ENCODE results near the gene GHR. TPM values are rescaled to one million over a fixed set of nuclear protein-coding genes. Genes with fewer than 3 reads are reported as not detected.

The GHR gene
- total RNA-seq, 1 experiment from 2014 or later: not detected

DNA sequence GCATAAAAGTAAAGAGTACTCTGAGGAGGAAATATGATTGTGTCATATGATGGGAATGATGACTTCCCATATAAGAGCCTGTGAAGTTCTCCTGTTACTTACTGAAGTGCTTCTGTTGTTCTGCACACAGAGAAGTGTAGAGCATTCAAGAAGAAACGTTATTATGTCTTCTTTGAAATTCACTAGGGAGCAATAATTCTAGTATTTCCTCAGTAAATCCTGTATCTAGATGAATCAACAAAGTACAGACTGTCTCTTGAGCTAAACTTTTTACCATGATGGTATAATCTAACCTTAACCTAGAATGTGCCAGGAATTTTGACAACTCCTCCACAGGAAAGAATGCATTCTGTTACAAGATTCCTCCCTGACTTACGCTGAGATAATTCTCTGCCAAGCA lies 18.9 kb upstream of the GHR start:
- DNase-seq (ENCODE audit: low spot score): no peak
- ChIA-PET POLR2A (ENCODE audit: low non-redundant PET) (no interaction called here), CTCF (no interaction called here)
- BruUV-seq (replicated peaks): no TSS peak
- no peak overlapping the region for H3K27ac ChIP-seq (ENCODE audit: low read depth, low read length, poor library complexity, severe bottlenecking)
- no peaks in the 10 kb centered on the region for H3K27me3 ChIP-seq (replicated peaks; ENCODE audit: insufficient read depth, low read depth, low read length, poor library complexity)
- no peak overlapping the region for H3K4me3 ChIP-seq (ENCODE audit: low read depth, low read length, poor library complexity, severe bottlenecking)
- H3K36me3 ChIP-seq (ENCODE audit: insufficient read depth, low read length, poor library complexity, severe bottlenecking): no peaks in the 10 kb centered on the region
- TF ChIP-seq EZH2 (IDR thresholded peaks at IDR 0.05; ENCODE audit: borderline replicate concordance, low read depth, low read length, poor library complexity, severe bottlenecking): no peak
- TF ChIP-seq, protein P1, sequence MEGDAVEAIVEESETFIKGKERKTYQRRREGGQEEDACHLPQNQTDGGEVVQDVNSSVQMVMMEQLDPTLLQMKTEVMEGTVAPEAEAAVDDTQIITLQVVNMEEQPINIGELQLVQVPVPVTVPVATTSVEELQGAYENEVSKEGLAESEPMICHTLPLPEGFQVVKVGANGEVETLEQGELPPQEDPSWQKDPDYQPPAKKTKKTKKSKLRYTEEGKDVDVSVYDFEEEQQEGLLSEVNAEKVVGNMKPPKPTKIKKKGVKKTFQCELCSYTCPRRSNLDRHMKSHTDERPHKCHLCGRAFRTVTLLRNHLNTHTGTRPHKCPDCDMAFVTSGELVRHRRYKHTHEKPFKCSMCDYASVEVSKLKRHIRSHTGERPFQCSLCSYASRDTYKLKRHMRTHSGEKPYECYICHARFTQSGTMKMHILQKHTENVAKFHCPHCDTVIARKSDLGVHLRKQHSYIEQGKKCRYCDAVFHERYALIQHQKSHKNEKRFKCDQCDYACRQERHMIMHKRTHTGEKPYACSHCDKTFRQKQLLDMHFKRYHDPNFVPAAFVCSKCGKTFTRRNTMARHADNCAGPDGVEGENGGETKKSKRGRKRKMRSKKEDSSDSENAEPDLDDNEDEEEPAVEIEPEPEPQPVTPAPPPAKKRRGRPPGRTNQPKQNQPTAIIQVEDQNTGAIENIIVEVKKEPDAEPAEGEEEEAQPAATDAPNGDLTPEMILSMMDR (conservative IDR thresholded peaks at IDR 0.05; ENCODE audit: low read depth, low read length): no peak
- intact Hi-C loops (cut with micrococcal nuclease; ENCODE audit: unreplicated experiment): no loop called here
- H3K4me1 ChIP-seq (ENCODE audit: insufficient read depth, low read length, poor library complexity, severe bottlenecking): no peaks in the 10 kb centered on the region
- H3K9me3 ChIP-seq (ENCODE audit: low read depth, low read length, poor library complexity, severe bottlenecking): no peaks in the 10 kb centered on the region

DNA sequence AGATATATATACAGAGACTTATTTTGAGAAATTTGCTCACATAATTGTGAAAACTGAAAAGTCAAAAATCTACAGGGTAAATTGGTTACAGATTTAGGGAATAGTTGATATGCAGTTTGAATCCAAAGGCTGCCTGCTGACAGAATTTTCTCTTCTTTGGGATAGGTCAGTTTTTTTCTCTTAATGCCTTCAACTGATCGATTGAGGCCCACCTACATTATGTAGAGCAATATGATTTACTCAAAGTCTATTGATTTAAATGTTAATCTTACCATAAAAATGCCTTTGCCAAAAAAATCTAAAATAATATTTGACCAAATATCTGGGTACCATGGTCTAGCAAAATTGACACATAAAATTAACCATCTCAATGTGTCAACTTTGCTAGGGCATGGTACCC lies 3.9 kb upstream of the GHR start:
- BruUV-seq (replicated peaks): no TSS peak
- Histone ChIP-seq H3K36me3 (ENCODE audit: insufficient read depth, low read length, poor library complexity, severe bottlenecking) (no peaks in the 10 kb centered on the region), H3K27ac (ENCODE audit: low read depth, low read length, poor library complexity, severe bottlenecking) (no peak overlapping the region), H3K4me1 (ENCODE audit: insufficient read depth, low read length, poor library complexity, severe bottlenecking) (peaks cover 4% of the 10 kb centered on the region), H3K4me3 (ENCODE audit: low read depth, low read length, poor library complexity, severe bottlenecking) (no peak overlapping the region), H3K27me3 (replicated peaks; ENCODE audit: insufficient read depth, low read depth, low read length, poor library complexity) (peaks cover 1% of the 10 kb centered on the region), H3K9me3 (ENCODE audit: low read depth, low read length, poor library complexity, severe bottlenecking) (no peaks in the 10 kb centered on the region)
- ChIA-PET POLR2A (ENCODE audit: low non-redundant PET) (no interaction called here), CTCF (no interaction called here)
- no peak for DNase-seq (ENCODE audit: low spot score)
- TF ChIP-seq, protein P1 (conservative IDR thresholded peaks at IDR 0.05; ENCODE audit: low read depth, low read length): no peak
- no peak for TF ChIP-seq EZH2 (IDR thresholded peaks at IDR 0.05; ENCODE audit: borderline replicate concordance, low read depth, low read length, poor library complexity, severe bottlenecking)
- intact Hi-C loops (cut with micrococcal nuclease; ENCODE audit: unreplicated experiment): no loop called here

DNA sequence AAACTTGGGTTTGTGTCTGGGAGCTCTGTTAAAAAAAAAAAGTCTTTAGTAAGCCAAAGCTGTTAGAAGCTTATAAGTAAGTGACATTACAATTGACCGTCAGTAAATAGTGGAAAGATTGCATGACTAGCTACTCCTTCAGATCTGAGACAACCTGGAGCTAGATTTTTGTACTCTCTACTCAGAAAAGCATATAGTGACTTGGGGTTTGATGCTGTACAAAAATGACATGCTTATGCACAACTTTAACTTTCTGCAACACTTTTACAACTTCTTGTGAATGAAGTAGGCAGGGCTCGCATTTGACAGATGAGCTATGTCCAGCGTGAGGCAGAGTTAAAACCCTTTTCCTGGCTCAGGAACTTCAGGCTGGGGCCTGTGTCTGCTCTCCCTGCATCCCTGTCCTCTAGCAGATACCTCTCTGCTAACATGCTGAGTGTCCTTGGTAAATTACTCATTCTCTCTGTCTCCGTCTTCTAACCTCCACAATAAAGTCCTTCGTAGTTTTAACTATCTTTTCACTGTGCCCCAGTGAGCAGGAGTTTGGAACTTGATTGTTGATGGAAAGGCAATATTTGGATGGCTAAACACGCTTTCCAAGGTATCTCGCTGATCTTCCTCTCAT lies 471 bp upstream of the GHR start:
- POLR2A ChIA-PET (ENCODE audit: low non-redundant PET): no interaction called here
- intact Hi-C loops (cut with micrococcal nuclease; ENCODE audit: unreplicated experiment): loop anchor here (2.0 to 5.0 kb wide), 3 partner anchors 160 to 466 kb away; no protein-coding TSS in a partner anchor
- Histone ChIP-seq H3K4me1 (ENCODE audit: insufficient read depth, low read length, poor library complexity, severe bottlenecking) (peaks cover 5% of the 10 kb centered on the region), H3K27ac (ENCODE audit: low read depth, low read length, poor library complexity, severe bottlenecking) (no peak overlapping the region), H3K4me3 (ENCODE audit: low read depth, low read length, poor library complexity, severe bottlenecking) (peak overlapping the region; percentile 47), H3K9me3 (ENCODE audit: low read depth, low read length, poor library complexity, severe bottlenecking) (no peaks in the 10 kb centered on the region), H3K36me3 (ENCODE audit: insufficient read depth, low read length, poor library complexity, severe bottlenecking) (no peaks in the 10 kb centered on the region), H3K27me3 (replicated peaks; ENCODE audit: insufficient read depth, low read depth, low read length, poor library complexity) (peaks cover 24% of the 10 kb centered on the region)
- BruUV-seq (replicated peaks): no TSS peak
- CTCF ChIA-PET: interaction anchor here (1.0 to 1.3 kb wide), 3 partner anchors 160 to 467 kb away, joined by 3 to 18 read pairs (median 6); no protein-coding TSS in a partner anchor
- DNase-seq (ENCODE audit: low spot score): peak; percentile 1
- TF ChIP-seq EZH2 (IDR thresholded peaks at IDR 0.05; ENCODE audit: borderline replicate concordance, low read depth, low read length, poor library complexity, severe bottlenecking): no peak

DNA sequence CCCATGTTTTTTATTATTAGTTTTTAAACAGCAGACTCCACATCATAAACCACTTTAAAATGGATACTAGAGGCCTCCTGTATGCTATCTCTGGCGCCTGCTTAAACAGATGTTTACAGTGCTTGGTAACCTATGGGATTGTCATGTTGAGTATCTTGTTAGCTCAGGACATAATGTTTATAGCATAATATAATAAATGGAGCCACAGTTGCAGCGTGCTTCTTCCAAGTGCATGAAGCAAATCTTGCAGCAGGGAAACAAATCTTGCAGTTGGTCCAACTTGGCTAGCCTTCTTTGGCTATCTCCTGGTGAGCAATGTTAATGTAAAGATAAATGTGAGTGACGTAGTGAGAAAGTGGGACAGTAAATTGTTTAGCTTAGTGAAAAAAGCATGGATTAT lies 2.8 kb downstream of the GHR start:
- intact Hi-C loops (cut with micrococcal nuclease; ENCODE audit: unreplicated experiment): no loop called here

More for the DNA sequence above, 2.8 kb downstream of the GHR start:
- Histone ChIP-seq H3K36me3 (ENCODE audit: insufficient read depth, low read length, poor library complexity, severe bottlenecking) (no peaks in the 10 kb centered on the region), H3K9me3 (ENCODE audit: low read depth, low read length, poor library complexity, severe bottlenecking) (no peaks in the 10 kb centered on the region), H3K27me3 (replicated peaks; ENCODE audit: insufficient read depth, low read depth, low read length, poor library complexity) (peaks cover 24% of the 10 kb centered on the region), H3K4me3 (ENCODE audit: low read depth, low read length, poor library complexity, severe bottlenecking) (no peak overlapping the region), H3K4me1 (ENCODE audit: insufficient read depth, low read length, poor library complexity, severe bottlenecking) (peaks cover 5% of the 10 kb centered on the region), H3K27ac (ENCODE audit: low read depth, low read length, poor library complexity, severe bottlenecking) (no peak overlapping the region)
- ChIA-PET CTCF (no interaction called here), POLR2A (ENCODE audit: low non-redundant PET) (no interaction called here)
- DNase-seq (ENCODE audit: low spot score): no peak
- no TSS peak for BruUV-seq (replicated peaks)
- no peak for TF ChIP-seq EZH2 (IDR thresholded peaks at IDR 0.05; ENCODE audit: borderline replicate concordance, low read depth, low read length, poor library complexity, severe bottlenecking)
- TF ChIP-seq, protein P1 (conservative IDR thresholded peaks at IDR 0.05; ENCODE audit: low read depth, low read length): no peak
